SU-DHL-6 (cell line): Measurements from ENCODE around the gene POLE.

Source experiments
- H2AFZ ChIP-seq: fragments of 200-600 bp; sonication (generic); 2 replicates; pipeline ENCODE4 v1.6.1; 2014; ENCODE audit warnings: low read depth, mild to moderate bottlenecking, moderate library complexity, mixed read lengths, antibody characterized with exemption, low read length; ENCODE audit not compliant: severe bottlenecking
- H3F3A ChIP-seq: fragments of 200-600 bp; shearing (Covaris generic); 2 replicates; pipeline ENCODE4 v1.6.0; 2016; ENCODE audit warnings: antibody characterized with exemption, mild to moderate bottlenecking; ENCODE audit not compliant: insufficient read depth
- H3K27ac ChIP-seq: fragments of 200-600 bp; sonication (generic); 2 replicates; pipeline ENCODE4 v1.5.1; 2016; ENCODE audit warnings: low read depth, mild to moderate bottlenecking, low read length, moderate library complexity, mixed read lengths
- H3K27me3 ChIP-seq: fragments of 200-600 bp; sonication (generic), shearing (Covaris generic); 2 replicates; pipeline ENCODE4 v1.6.0; 2014; ENCODE audit warnings: mild to moderate bottlenecking, low read length
- H3K36me3 ChIP-seq: fragments of 200-600 bp; sonication (generic); 2 replicates; pipeline ENCODE4 v1.6.1; 2014; ENCODE audit warnings: mild to moderate bottlenecking, low read length, mixed read lengths
- H3K4me2 ChIP-seq: fragments of 300-600, 200-600 bp; shearing (Covaris generic), sonication (generic); 2 replicates; pipeline ENCODE4 v1.6.0; 2014; ENCODE audit warnings: low read length, low read depth, mild to moderate bottlenecking; ENCODE audit not compliant: poor library complexity, severe bottlenecking
- H3K4me3 ChIP-seq: fragments of 200-600 bp; sonication (generic); 2 replicates; pipeline ENCODE4 v1.5.1; 2014; ENCODE audit warnings: antibody characterized with exemption, low read length, mild to moderate bottlenecking, mixed read lengths; ENCODE audit not compliant: insufficient read depth, poor library complexity, severe bottlenecking
- H3K79me2 ChIP-seq: fragments of 200-600 bp; sonication (generic); 2 replicates; pipeline ENCODE4 v1.6.1; 2014; ENCODE audit warnings: mild to moderate bottlenecking, low read length, moderate library complexity; ENCODE audit not compliant: insufficient read depth
- H3K9ac ChIP-seq: fragments of 200-600 bp; sonication (generic); 2 replicates; pipeline ENCODE4 v1.7.0; 2014; ENCODE audit warnings: mild to moderate bottlenecking, low read length
- H3K9me2 ChIP-seq: fragments of 200-600 bp; sonication (generic); replicated peaks from 2 replicates; pipeline ENCODE4 v1.6.1; 2014; ENCODE audit warnings: low read length; ENCODE audit not compliant: insufficient read depth
- H3K9me3 ChIP-seq: fragments of 200-600 bp; sonication (generic); 2 replicates; pipeline ENCODE4 v1.6.1; 2014; ENCODE audit warnings: low read length, mixed read lengths; ENCODE audit not compliant: insufficient read depth
- H4K20me1 ChIP-seq: fragments of 200-600 bp; sonication (generic); 2 replicates; pipeline ENCODE4 v1.6.1; 2014; ENCODE audit warnings: low read depth, mild to moderate bottlenecking, antibody characterized with exemption, low read length, moderate library complexity, mixed read lengths
- EZH2phosphoT487 ChIP-seq: fragments of 200-600 bp; sonication (generic), shearing (Covaris generic); conservative IDR thresholded peaks from 2 replicates; pipeline ENCODE4 v1.6.1; 2018; ENCODE audit warnings: mild to moderate bottlenecking, antibody characterized with exemption, low read length, moderate library complexity, mixed read lengths
- TF ChIP-seq, protein P1 (sequence below): fragments of 200-600 bp; sonication (generic); IDR thresholded peaks from one replicate; pipeline ENCODE4 v1.5.1; 2017; ENCODE audit warnings: antibody characterized with exemption, mild to moderate bottlenecking, low read length, moderate library complexity; ENCODE audit not compliant: insufficient read depth, poor library complexity, severe bottlenecking

The POLE gene

DNA sequence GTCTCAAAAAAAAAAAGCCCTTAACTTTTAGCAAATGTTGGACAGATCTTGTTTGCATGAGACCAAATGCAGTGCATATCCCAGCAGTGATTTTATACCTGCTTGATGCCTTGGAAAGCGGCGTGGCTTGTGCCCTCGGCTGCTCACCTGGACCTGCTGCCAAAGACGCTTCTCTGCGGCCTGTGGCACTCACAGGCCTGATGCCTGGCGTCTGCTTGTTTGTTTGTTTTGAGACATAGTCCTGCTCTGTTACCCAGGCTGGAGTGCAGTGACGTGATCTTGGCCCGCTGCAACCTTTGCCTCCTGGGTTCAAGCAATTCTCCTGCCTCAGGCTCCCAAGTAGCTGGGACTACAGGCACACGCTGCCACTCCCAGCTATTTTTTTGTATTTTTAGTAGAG is 28.7 kb upstream of the POLE start:
- Histone ChIP-seq H3K4me3 (no peak overlapping the region), H3K27me3 (no peaks in the 10 kb centered on the region), H3K36me3 (0 out of 2 replicates have a peak, but pooled peaks cover 8% of the 10 kb centered on the region), H4K20me1 (no peaks in the 10 kb centered on the region), H3K27ac (no peak overlapping the region), H3K4me2 (no peak overlapping the region), H3F3A (peaks cover 4% of the 10 kb centered on the region; the same call in 1 of the 2 replicates), H2AFZ (no peak overlapping the region), H3K9ac (no peak overlapping the region), H3K79me2 (peaks cover 42% of the 10 kb centered on the region), H3K9me2 (no peaks in the 10 kb centered on the region), H3K9me3 (no peaks in the 10 kb centered on the region)
- no peak for TF ChIP-seq EZH2phosphoT487
- TF ChIP-seq, protein P1, sequence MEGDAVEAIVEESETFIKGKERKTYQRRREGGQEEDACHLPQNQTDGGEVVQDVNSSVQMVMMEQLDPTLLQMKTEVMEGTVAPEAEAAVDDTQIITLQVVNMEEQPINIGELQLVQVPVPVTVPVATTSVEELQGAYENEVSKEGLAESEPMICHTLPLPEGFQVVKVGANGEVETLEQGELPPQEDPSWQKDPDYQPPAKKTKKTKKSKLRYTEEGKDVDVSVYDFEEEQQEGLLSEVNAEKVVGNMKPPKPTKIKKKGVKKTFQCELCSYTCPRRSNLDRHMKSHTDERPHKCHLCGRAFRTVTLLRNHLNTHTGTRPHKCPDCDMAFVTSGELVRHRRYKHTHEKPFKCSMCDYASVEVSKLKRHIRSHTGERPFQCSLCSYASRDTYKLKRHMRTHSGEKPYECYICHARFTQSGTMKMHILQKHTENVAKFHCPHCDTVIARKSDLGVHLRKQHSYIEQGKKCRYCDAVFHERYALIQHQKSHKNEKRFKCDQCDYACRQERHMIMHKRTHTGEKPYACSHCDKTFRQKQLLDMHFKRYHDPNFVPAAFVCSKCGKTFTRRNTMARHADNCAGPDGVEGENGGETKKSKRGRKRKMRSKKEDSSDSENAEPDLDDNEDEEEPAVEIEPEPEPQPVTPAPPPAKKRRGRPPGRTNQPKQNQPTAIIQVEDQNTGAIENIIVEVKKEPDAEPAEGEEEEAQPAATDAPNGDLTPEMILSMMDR: no peak

DNA sequence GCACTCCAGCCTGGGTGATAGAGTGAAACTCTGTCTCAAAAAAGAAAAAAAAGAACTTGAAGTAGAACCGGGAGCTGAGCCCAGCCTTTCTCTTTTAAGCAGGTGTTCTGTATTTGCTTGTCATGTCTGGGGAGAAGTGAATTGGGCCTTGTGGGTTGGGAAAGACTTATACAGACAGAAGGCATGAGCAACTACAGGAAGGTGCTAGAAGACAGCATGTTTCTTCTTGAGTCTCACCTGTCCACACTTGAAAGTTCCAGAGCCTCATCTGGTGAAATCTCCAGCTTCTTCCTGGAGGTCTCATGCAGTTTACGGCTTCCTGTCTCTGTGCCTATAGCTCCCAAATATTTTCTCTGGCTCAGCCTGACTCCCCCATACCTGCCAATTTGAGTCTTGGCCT is 26.0 kb upstream of the POLE start:
- H3K79me2 ChIP-seq: peaks cover 54% of the 10 kb centered on the region
- no peak overlapping the region for H2AFZ ChIP-seq
- H3K4me2 ChIP-seq: no peak overlapping the region
- H3F3A ChIP-seq: peaks cover 14% of the 10 kb centered on the region; the same call in 1 of the 2 replicates
- H3K9ac ChIP-seq: no peak overlapping the region
- no peak overlapping the region for H3K27ac ChIP-seq
- no peaks in the 10 kb centered on the region for H3K9me2 ChIP-seq
- H3K4me3 ChIP-seq: no peak overlapping the region
- H3K36me3 ChIP-seq: 0 out of 2 replicates have a peak, but pooled peaks cover 8% of the 10 kb centered on the region
- no peaks in the 10 kb centered on the region for H3K27me3 ChIP-seq
- no peaks in the 10 kb centered on the region for H3K9me3 ChIP-seq
- TF ChIP-seq, protein P1: no peak
- TF ChIP-seq EZH2phosphoT487: no peak
- H4K20me1 ChIP-seq: no peaks in the 10 kb centered on the region

DNA sequence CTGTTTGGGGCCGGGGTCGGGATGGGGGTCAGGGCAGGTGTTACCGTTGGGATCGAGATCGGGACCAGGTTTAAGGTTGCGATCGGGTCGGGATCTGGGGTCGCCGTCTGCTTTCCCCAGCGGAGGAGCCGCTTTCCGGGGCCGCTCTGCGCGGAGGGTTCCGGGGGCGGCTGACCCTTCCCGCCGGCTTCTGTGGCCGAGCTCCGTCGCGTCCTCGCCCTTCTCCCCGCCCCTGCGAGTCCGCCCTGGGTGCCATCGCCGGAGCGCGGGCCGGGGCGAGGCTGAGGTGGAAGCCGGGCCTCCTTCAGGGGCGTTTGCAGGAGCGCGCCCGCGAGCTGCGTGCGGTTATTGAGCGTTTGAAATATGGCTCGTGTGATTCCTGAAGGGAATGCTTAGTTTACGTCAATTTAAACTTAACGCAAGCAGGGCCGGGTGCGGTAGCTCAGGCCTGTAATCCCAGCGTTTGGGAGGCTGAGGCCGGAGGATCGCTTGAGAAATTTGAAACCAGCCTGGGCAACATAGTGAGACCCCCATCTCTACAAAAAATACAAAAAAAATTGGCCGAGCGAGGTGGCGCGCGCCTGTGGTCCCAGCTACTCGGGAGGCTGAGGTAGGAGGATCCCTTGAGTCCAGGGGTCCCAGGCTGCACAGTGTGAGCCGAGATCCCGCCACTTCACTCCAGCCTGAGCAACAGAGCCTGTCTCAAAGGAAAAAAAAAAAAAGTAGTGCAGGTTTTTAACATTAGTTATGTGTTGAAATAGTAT is 24.1 kb upstream of the POLE start:
- Histone ChIP-seq H3K9me2 (no peaks in the 10 kb centered on the region), H3K4me3 (peak overlapping the region; percentile 97), H3K9me3 (no peaks in the 10 kb centered on the region), H3K9ac (peak overlapping the region; percentile 88), H3K27ac (peak overlapping the region; percentile 77), H3K79me2 (peaks cover 54% of the 10 kb centered on the region), H4K20me1 (no peaks in the 10 kb centered on the region), H3K27me3 (no peaks in the 10 kb centered on the region), H3F3A (peaks cover 23% of the 10 kb centered on the region), H2AFZ (no peak overlapping the region), H3K36me3 (no peaks in the 10 kb centered on the region), H3K4me2 (peak overlapping the region; percentile 94)
- TF ChIP-seq, protein P1: no peak
- TF ChIP-seq EZH2phosphoT487: no peak
